Measurements from ENCODE around the gene ZNF680.
"Not testable (repeated sequence)": the region's sequence is repeated elsewhere in the genome, so short reads cannot be mapped to it uniquely, and the experiment has no call there.

ZNF680 gene

DNA sequence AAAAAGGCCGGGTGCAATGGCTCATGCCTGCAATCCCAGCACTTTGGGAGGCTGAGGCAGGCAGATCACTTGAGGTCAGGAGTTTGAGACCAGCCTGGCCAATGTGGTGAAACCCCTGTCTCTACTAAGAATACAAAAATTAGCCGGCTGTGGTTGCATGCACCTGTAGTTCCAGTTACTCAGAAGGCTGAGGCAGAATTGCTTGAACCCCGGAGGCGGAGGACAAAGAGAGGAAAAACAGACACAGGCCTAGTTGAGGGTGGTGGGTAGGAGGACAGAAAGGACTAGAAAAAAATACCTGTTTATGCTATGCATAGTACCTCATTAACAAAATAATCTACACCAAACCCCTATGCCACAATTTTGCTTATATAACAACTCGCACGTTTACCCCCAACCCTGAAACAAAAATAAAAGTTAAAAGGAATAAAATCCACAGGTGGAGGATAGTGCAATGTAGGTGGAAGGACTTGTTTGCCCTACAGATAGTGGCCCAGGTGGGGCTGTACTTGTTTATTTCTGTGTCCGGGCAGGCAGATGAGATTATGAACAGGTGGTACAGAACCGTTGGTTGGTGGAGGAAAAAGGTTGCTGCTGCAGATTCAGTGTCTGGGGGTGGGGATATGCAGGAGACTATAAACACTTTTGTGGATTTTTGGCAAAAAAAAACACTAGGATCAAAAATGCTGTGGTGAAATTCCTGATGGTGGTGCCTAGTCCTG, 5.1 kb downstream of the ZNF680 start:
- no peak for DNase-seq (ENCODE audit: low spot score)

DNA sequence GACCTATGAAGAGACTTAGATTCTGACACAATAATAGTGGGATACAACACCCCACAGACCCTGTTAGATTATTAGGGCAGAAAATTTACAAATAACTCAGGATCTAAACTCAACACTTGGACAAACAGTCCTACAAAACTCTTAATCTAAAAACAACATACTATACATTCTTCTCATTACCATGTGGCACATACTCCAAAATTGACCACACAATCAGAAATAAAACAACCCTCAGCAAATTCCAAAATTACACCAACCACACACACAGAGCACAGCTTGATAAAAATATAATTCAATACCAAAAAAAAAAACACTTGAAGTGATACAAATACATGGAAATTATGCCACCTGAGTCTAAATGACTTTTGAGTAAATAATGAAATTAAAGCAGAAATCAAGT, 7.8 kb downstream of the ZNF680 start:
- DNase-seq (ENCODE audit: low spot score) = no peak

DNA sequence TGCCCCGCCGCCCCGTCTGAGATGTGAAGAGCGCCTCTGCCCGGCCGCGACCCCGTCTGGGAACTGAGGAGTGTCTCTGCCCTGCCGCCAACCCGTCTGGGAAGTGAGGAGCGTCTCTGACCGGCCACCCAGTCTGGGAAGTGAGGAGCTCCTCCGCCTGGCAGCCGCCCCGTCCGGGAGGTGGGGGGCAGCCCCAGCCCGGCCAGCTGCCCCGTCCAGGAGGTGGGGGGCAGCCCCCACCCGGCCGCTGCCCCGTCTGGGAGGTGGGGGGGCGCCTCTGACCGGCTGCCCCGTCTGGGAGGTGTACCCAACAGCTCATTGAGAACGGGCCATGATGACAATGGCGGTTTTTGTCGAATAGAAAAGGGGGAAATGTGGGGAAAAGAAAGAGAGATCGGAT, 8.7 kb downstream of the ZNF680 start:
- not testable (repeated sequence) for DNase-seq (ENCODE audit: low spot score)

DNA sequence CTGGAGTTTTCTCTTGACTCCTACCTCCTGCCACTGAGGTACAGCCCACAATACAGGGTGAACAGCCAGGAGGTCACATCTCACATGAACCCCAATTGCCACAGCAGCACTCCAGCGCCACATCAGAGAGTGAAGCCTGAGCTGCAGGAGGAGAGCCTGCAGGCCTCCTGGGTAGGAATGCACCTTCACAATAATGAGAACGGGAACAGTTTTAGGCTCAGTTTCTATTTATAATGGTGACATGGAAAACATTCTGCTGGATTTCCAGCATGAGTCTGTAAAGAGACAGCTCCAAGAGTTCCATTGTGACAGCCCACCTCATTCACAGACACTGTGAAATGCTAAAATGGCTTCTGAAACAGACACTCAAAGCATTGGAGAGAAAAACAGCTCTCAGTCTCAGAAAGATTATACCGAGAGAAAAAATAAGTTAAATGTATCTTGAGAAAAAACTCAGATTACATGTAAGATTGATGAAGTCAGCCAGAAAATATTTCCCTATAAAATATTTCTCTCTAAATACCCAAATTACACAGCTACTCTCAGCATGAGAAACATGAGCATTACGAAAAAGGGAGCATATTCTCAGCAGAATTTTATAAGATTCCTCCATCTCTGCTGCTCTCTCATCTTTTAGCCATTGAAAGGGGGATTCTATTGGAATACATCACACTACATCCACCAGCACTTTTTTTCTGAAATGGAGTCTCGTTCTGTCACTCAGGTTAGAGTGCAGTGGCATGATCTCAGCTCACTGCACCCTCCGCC, 11.3 kb downstream of the ZNF680 start:
- no peak for DNase-seq (ENCODE audit: low spot score)

DNA sequence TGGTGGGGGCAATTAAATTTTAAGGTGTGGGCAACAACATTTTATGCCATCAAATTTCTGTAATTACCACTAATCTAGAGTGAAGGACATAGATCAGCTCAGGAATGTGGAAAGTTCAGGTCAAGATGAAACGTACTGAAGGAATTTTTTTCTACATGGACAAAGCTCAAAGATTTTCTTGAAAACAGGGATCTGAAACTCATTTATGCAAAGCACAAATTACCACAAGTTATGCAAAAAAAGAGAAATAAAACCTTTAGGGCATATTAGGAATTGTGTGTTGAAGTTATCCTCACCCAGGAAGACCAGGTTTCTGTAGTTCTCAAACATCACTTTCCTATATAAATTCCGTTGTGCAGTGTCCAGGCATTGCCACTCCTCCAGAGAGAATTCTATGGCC, 18.9 kb downstream of the ZNF680 start:
- DNase-seq (ENCODE audit: low spot score) = no peak

DNA sequence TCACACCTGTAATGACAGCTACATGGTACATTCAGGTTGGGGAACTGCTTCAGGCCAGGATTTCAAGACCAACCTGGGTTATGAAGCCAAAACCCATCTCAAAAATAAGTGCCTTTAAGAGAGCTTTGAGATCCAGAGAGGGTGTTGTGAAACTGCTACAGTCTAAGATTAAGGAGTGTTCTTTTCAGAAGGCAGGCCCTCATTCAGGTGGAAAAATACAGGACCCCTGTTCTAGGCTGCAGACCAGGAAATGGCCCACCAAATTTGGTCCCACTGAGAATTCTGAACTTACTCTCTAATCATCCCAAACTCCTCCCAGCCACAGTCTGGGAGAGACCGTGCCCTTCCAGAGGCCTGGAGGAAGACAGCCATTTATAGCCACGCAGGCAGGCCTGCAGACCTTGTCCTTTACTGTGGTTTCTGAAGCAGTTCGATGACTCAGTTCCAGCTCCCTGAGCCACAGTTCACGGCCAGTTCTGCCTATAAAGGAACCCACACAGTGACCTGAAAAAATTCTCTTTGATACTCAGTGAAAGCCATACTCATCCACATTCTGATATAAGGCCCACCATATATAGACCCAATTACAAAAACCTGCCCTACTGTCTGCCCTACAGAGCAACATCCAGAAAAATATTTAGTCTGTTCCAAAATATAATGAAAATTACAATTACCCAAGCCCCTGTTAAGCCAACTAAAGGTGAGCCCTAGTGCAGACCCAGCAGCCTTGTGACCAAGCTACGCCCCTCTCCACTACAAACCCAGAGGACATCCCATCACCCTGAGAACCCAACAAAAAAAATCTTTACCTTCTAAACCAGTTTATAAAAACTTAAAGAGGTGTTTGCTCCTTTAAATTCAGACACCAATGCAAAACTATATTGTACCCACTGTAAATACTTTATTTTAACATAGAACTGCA, 21.2 kb downstream of the ZNF680 start:
- DNase-seq (ENCODE audit: low spot score) = peak; percentile 50

DNA sequence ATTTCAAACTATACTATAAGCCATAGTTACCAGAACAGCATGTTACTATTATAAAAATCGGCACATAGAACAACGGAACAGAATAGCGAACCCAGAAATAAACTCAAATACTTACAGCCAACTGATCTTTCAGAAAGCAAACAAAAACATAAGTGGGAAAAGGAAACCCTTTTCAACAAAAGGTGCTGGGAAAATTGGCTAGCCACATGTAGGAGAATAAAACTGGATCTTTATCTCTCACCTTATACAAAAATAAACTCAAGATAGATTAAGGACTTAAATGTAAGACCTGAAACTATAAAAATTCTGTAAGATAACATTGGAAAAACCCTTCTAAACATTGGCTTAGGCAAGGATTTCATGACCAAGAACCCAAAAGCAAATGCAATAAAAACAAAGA, 29.1 kb downstream of the ZNF680 start:
- DNase-seq (ENCODE audit: low spot score) = no peak

DNA sequence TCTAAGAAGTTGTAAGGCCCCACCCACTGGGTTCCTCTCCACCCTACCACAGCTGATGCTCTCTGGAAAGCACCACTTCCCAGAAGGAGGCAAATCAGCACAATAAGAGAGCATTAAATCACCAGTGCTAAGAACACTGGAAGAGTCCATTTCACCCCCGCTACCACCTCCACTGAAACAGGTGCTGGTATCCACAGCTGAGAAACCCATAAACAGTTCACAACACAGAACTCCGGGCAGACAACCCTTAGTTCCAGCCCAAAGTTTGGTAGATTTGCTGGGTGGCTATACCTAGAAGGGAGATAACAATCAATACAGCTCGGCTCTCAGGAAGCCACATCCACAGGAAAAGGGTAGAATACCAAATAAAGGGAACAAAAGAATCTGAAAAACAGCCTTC, 34.1 kb downstream of the ZNF680 start:
- no peak for DNase-seq (ENCODE audit: low spot score)

DNA sequence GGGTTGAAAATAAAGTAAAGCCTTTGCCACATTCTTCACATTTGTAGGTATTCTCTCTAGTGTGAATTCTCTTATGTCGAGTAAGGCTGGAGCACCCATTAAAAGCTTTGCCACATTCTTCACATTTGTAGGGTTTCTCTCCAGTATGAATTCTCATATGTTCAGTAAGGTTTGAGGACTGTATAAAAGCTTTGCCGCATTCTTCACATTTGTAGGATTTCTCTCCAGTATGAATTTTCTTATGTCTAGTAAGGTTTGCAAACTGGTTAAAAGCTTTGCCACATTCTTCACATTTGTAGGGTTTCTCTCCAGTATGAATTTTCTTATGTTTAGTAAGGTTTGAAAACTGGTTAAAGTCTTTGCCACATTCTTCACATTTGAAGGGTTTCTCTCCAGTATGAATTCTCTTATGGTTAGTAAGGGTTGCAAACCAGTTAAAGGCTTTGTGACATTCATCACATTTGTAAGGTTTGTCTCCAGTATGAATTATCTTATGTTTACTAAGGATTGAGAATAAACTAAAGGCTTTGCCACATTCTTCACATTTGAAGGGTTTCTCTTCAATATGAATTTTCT, 41.4 kb downstream of the ZNF680 start:
- no peak for DNase-seq (ENCODE audit: low spot score)

DNA sequence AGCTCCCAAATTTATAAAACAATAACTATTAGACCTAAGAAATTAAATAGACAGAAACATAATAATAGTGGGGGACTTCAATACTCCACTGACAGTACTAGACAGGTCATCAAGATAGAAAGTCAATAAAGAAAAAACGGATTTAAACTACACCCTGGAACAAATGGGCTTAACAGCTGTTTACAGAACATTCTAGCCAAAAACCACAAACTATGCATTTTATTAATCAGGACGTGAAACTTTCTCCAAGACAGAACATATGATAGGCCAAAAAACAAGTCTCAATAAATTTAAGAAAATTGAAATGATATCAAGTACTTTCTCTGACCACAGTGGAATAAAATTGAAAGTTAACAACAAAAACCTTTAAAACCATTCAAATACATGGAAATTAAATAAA, 46.4 kb downstream of the ZNF680 start:
- DNase-seq (ENCODE audit: low spot score) = no peak

DNA sequence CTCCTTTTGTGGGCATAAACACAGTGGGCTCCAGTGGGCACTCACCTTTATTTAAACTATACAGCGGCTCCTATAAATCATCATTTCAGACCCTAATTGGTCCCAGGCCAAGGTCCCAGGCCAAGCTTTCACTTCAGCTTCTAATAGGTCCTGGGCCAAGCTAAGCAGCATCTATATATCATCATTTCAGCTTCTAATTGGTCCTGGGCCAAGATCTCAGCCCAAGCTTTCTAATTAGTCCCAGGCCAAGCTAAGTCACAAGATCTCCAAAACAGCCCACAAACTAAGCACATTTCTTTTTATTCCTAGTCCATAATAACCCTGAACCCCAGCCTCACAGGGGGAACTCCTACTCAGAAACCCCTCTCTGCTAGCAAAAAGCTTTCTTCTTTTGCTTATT, 47.1 kb downstream of the ZNF680 start:
- DNase-seq (ENCODE audit: low spot score) = no peak

DNA sequence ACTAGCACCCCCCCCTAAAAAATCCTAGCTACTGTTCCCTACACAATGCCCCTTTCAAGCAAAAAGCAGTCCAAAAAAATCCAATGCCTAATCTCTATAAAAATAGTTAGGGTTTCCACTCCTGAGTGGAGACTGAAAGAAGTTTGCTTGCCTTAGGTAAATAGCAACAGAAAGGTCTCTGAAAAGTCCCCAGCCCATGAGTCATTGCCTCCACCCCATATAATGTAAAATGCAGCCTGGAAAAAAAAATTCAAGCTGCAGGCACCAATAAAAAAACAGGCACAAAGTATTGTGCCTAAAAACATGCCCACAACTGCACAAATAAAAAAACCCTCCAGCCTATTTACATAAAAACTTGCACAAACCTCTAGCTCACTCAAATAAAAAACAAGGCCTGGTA, 47.5 kb downstream of the ZNF680 start:
- no peak for DNase-seq (ENCODE audit: low spot score)

DNA sequence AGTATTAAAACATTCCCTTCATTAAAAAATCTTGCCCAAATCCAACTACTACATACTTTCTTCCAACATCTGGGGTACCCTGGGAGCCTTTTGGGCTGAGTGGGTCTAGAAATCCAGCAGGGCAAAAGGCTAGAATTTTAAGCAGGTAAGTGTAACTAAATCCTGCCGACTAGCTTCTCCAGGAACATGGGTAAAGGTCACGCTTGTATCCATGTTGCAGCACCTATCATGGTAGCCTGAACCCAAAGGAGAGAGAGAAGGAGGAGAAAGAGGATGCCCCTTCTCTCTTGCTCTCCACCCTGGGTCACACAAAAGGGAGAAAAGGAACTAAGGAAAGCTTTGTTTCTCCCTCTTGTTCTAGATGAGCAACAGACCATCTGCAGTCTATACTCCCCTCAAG, 53.3 kb downstream of the ZNF680 start:
- no peak for DNase-seq (ENCODE audit: low spot score)

DNA sequence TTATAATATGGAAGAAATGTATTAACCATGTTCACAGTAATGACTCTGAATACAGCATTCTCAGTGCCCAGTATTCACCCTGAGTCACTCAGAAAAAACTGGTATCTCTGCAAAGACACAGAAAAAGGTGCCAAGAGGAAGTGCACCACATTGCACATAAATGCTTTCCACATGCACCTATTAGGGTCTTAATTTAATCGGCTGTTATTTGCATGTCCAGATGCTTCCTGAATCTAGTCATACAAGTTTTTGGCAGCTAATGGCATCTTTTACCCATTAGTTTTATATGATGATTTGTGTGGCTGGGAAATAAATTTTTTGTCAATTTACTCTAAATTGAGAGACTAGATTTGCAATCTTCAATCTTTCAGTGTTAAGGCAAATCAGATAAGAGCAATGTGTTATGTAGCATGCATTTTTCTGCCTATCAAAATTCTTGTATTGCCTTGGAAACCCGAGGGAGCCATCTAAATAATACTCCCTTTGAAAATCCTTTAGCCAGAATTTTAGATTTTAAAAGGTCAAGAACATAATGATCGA, 58.2 kb downstream of the ZNF680 start:
- no peak for DNase-seq (ENCODE audit: low spot score)

DNA sequence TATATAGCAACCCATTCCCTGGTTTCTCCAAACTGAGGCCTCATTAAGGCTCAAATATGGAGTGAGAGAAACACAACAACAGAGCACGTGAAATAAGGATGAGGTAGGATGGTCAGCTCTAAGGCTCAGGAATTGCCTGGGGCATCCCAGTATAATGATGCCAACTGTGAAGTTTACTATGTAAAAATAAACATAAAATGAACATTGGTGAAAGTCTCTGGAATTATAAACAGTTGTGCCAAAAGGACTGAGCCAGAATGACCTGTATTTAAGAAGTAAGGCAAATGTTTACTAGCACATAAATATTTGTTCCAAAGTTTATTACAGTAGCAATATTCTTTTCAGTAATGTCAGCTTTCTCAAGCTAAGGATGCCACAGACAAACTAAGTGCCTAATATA, 64.6 kb downstream of the ZNF680 start:
- no peak for DNase-seq (ENCODE audit: low spot score)

DNA sequence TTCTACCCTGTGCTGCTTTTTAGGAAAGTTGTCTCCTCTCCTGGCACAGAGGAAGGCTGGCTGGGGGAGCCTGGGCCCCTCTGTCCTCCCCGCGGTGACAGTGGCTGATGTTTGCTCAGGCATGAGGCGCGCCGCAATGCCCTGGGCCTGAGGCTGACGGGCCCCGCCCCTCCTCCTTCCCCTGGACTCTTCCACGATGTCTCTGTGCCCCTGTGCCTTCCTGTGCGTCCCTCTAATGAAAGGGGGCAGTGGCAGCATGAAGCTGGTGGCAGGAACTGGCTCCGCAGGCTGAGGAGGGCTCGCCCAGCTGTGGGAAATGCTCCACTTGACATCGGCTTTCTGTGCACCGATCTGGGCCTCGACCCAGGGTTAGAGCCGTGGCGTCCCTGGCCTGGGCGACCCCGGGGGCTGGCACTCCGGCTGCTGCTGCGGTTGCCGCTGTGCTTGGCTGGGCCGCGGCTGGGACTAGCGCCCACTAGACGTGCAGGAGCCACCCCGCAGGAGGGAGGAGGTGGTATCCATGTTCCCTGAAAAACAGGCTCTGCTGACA, 67.9 kb downstream of the ZNF680 start:
- no peak for DNase-seq (ENCODE audit: low spot score)

DNA sequence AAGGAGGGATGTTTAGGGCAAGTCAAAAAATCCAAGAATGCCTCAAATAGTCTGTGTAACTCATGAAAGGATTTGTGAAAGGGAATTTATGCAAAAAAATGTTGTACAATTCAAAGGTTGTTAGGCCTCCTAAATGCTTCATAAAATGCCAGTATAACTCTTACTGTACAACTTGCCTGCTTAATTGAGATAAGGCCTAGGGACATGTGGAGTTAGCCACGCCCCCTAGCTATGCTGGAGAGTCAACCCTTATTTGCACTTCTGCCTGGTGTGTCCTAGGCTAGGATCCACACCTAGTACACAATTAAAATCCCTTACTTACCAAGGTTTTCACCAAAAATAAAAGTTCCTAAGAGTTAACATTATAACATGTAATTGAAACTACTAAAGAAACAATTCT, 77.2 kb downstream of the ZNF680 start:
- no peak for DNase-seq (ENCODE audit: low spot score)

Measured in AG08395 (cell line).